22Rv1 (cell line): Measurements from ENCODE around the gene NRIP2.

Experiments used
- H3K27ac ChIP-seq: fragments of 450-650 bp; 2 replicates; pipeline ENCODE4 v1.5.1; 2017
- CTCF ChIP-seq: fragments of 450-650 bp; IDR thresholded peaks from 2 replicates; pipeline ENCODE4 v1.5.1; 2017; ENCODE audit warnings: mild to moderate bottlenecking
- ZFX ChIP-seq: fragments of 450-650 bp; IDR thresholded peaks from 2 replicates; pipeline ENCODE4 v1.6.1; 2017; ENCODE audit warnings: antibody characterized with exemption, borderline replicate concordance

NRIP2 gene

GRCh38 chr12:2795291-2796186 lies 39.3 kb downstream of the NRIP2 start:
- H3K27ac ChIP-seq = peak overlapping the region; percentile 92
- TF ChIP-seq CTCF = no peak
- TF ChIP-seq ZFX = no peak

GRCh38 chr12:2794736-2795289 lies 40.0 kb downstream of the NRIP2 start, which contains the start of gene FKBP4:
TSS of gene FKBP4 (plus strand) at chr12:2794970. CDS start at chr12:2795140, 170 bp downstream.
- H3K27ac ChIP-seq = peak within 1 kb of the TSS; percentile 92
- TF ChIP-seq ZFX (no peak), CTCF (peak; percentile 21)

GRCh38 chr12:2794191-2794735 lies 40.6 kb downstream of the NRIP2 start:
- TF ChIP-seq CTCF (no peak), ZFX (no peak)
- H3K27ac ChIP-seq = peak overlapping the region; percentile 92

GRCh38 chr12:2793561-2793960 lies 41.3 kb downstream of the NRIP2 start:
- TF ChIP-seq ZFX (no peak), CTCF (no peak)
- no peak overlapping the region for H3K27ac ChIP-seq

GRCh38 chr12:2792671-2793500 lies 41.9 kb downstream of the NRIP2 start:
- TF ChIP-seq CTCF (no peak), ZFX (no peak)

GRCh38 chr12:2791089-2791488 lies 43.7 kb downstream of the NRIP2 start:
- TF ChIP-seq ZFX (no peak), CTCF (no peak)

More at GRCh38 chr12:2792671-2793500, 41.9 kb downstream of the NRIP2 start:
- no peak overlapping the region for H3K27ac ChIP-seq

More at GRCh38 chr12:2791089-2791488, 43.7 kb downstream of the NRIP2 start:
- H3K27ac ChIP-seq = no peak overlapping the region
